ENCODE results near the gene PWWP2B.

Gene PWWP2B

GRCh38 chr10:132464256-132465192 lies 67.5 kb downstream of the PWWP2B start:
- TF ChIP-seq CEBPB (IDR thresholded peaks at IDR 0.05) (no peak), NFIC (IDR thresholded peaks at IDR 0.05) (no peak), MAX (IDR thresholded peaks at IDR 0.05) (no peak), YY1 (IDR thresholded peaks at IDR 0.05; ENCODE audit: low read depth) (no peak), REST (IDR thresholded peaks at IDR 0.05; ENCODE audit: low read depth) (no peak), TAF1 (IDR thresholded peaks at IDR 0.05; ENCODE audit: low read depth) (no peak), RAD21 (IDR thresholded peaks at IDR 0.05; ENCODE audit: low read depth) (no peak), CREB1 (IDR thresholded peaks at IDR 0.05; ENCODE audit: low read depth) (no peak), EGR1 (IDR thresholded peaks at IDR 0.05) (no peak), ZBTB7A (IDR thresholded peaks at IDR 0.05; ENCODE audit: low read depth) (no peak), FOXM1 (IDR thresholded peaks at IDR 0.05; ENCODE audit: borderline replicate concordance, low read depth) (no peak), TEAD4 (IDR thresholded peaks at IDR 0.05) (no peak), TCF12 (IDR thresholded peaks at IDR 0.05; ENCODE audit: low read depth) (no peak), USF1 (IDR thresholded peaks at IDR 0.05) (no peak), EP300 (IDR thresholded peaks at IDR 0.05; ENCODE audit: borderline replicate concordance) (no peak)

- TF ChIP-seq EGR1 (IDR thresholded peaks at IDR 0.05) (no peak), FOXM1 (IDR thresholded peaks at IDR 0.05; ENCODE audit: borderline replicate concordance, low read depth) (no peak), TCF12 (IDR thresholded peaks at IDR 0.05; ENCODE audit: low read depth) (no peak), TEAD4 (IDR thresholded peaks at IDR 0.05) (no peak), RAD21 (IDR thresholded peaks at IDR 0.05; ENCODE audit: low read depth) (no peak), MAX (IDR thresholded peaks at IDR 0.05) (no peak), YY1 (IDR thresholded peaks at IDR 0.05; ENCODE audit: low read depth) (no peak), CREB1 (IDR thresholded peaks at IDR 0.05; ENCODE audit: low read depth) (no peak), CEBPB (IDR thresholded peaks at IDR 0.05) (no peak), NFIC (IDR thresholded peaks at IDR 0.05) (no peak)
Measured at GRCh38 chr10:132465193-132465888, 68.3 kb downstream of the PWWP2B start.

- TF ChIP-seq NFIC (IDR thresholded peaks at IDR 0.05), result no peak
- TF ChIP-seq TAF1 (IDR thresholded peaks at IDR 0.05; ENCODE audit: low read depth), result no peak
- no peak for TF ChIP-seq REST (IDR thresholded peaks at IDR 0.05; ENCODE audit: low read depth)
- TF ChIP-seq CREB1 (IDR thresholded peaks at IDR 0.05; ENCODE audit: low read depth), result no peak
Measured at GRCh38 chr10:132465889-132466519, 69.0 kb downstream of the PWWP2B start.

GRCh38 chr10:132466520-132467463 lies 69.8 kb downstream of the PWWP2B start:
- TF ChIP-seq EP300 (IDR thresholded peaks at IDR 0.05; ENCODE audit: borderline replicate concordance) (no peak), CREB1 (IDR thresholded peaks at IDR 0.05; ENCODE audit: low read depth) (no peak)

All from Ishikawa (cell line).